Memory B cell (primary cell): Measurements from ENCODE around the gene PATJ.

Experiments used
- ATAC-seq: fragments of 150-1000 bp; cut with Tn5 transposase; 2 replicates; pipeline ENCODE4 v1.10.0; 2021; ENCODE audit warnings: low read depth, mild to moderate bottlenecking, moderate library complexity
- DNase-seq, 2 donors: peaks; one replicate each; pipeline ENCODE4 v3.0.0; 2022; ENCODE audit warnings: low spot score in 2 of 2
- H3K27ac Mint-ChIP-seq: one replicate; pipeline ENCODE4 v1.8.0; 2022; ENCODE audit warnings: mild to moderate bottlenecking, moderate library complexity, mixed read lengths
- H3K27me3 Mint-ChIP-seq: one replicate; pipeline ENCODE4 v1.8.0; 2022; ENCODE audit warnings: mixed read lengths
- H3K36me3 Mint-ChIP-seq: one replicate; pipeline ENCODE4 v1.8.0; 2022; ENCODE audit warnings: mild to moderate bottlenecking, mixed read lengths
- H3K4me1 Mint-ChIP-seq: one replicate; pipeline ENCODE4 v1.8.0; 2022; ENCODE audit warnings: mixed read lengths
- H3K4me3 Mint-ChIP-seq: one replicate; pipeline ENCODE4 v1.8.0; 2022; ENCODE audit warnings: mild to moderate bottlenecking, moderate library complexity, mixed read lengths
- H3K9me3 Mint-ChIP-seq: one replicate; pipeline ENCODE4 v1.8.0; 2022; ENCODE audit warnings: mixed read lengths

Gene PATJ

DNA sequence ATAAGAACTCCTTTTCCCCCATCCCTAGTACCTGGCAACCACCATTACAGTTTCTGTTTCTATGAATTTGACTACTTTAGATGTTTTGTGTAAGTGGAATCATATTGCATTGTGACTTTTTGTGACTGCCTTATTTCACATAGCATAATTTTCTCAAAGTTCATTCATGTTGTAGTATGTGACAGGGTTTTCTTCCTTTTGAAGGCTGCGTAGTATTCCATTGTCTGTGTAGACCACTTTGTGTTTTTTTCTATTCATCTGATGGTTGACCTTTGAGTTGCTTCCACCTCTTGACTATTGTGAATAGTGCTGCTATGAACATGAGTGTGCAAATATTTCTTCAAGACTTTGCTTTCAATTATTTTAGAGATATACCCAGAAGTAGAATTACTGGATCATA, 226.6 kb downstream of the PATJ start:
- no peak for ATAC-seq
- H3K4me3 Mint-ChIP-seq = no peak overlapping the region

DNA sequence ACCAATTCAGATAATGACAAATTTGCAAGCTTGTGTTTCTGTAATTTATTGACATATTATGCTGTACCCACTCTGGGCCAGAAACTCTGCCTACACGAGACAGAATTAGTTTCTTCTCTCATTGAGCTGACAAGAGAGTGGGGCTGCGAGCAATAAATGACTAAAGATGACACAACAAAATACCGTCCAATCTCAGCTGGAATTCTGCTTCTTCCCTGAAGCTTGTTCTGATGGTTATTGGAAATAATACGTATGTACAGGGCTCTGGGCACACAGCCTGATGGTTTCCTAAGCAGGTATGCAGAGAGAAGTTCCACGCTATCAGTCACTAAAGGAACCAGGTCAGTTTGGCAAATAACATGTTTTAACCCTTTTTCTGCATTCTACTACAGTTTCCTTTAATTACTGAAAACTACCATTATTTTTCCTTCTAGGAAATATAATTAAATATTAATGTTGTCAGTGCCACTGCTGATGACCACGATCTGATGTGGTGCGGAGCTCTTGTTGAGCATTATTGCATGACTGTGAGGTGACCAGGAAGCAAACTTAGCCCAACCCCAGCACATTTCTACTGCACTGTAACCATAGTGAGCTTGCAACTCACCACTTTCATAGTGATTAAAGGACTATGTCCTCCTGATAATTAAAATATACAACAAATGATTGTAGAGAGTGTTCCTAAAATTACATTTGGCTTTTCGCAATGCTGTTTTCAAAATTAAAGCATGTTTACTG, 231.0 kb downstream of the PATJ start:
- peaks cover 4% of the 10 kb centered on the region for H3K4me1 Mint-ChIP-seq
- no peak for DNase-seq
- H3K4me3 Mint-ChIP-seq = no peak overlapping the region
- no peaks in the 10 kb centered on the region for H3K27me3 Mint-ChIP-seq
- H3K9me3 Mint-ChIP-seq = no peaks in the 10 kb centered on the region
- H3K27ac Mint-ChIP-seq = no peak overlapping the region
- no peak for ATAC-seq
- peaks cover 20% of the 10 kb centered on the region for H3K36me3 Mint-ChIP-seq

More for the DNA sequence above, 226.6 kb downstream of the PATJ start:
- DNase-seq = no peak
- Mint-ChIP-seq H3K27me3 (no peaks in the 10 kb centered on the region), H3K4me1 (no peaks in the 10 kb centered on the region), H3K27ac (no peak overlapping the region), H3K9me3 (no peaks in the 10 kb centered on the region), H3K36me3 (peaks cover 18% of the 10 kb centered on the region)

DNA sequence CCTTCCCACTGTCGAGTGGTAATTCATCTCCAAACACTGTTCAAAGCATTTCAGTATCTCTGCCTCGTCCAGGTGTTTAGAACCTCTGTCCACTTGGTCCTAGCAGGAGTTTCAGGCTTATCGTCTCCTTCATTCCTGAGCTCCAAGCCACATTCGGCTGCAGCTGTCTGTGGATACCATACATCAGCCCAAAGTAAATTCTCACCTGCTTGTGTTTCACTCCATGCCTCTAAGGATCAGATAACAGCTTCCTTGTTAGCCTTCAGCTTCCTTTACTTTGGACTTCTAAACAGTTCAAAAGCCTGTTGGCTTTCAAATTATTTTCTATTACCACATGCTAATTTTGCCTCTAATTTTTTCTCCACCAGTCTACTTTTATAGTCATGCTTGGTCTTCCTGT, 233.4 kb downstream of the PATJ start:
- Mint-ChIP-seq H3K4me3 (no peak overlapping the region), H3K4me1 (peaks cover 4% of the 10 kb centered on the region), H3K27ac (no peak overlapping the region), H3K9me3 (no peaks in the 10 kb centered on the region), H3K27me3 (no peaks in the 10 kb centered on the region), H3K36me3 (peaks cover 13% of the 10 kb centered on the region)
- no peak for ATAC-seq
- no peak for DNase-seq

DNA sequence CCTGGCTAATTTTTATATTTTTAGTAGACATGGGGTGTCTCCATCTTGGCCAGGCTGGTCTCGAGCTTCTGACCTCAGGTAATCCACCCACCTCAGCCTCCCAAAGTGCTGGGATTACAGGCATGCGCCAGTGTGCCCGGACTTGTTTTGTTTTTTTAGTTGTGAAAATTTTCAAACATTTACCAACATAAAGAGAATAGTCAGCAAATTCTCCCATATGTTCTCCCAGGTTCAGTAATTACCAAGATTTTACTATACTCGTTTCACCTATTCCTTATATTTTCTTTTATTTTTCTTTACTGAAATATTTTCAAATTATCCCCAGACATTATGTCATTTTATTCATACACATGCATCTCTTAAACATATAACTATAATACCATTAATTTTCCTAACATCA, 234.3 kb downstream of the PATJ start:
- H3K9me3 Mint-ChIP-seq = no peaks in the 10 kb centered on the region
- H3K4me3 Mint-ChIP-seq = no peak overlapping the region
- no peak for DNase-seq
- H3K4me1 Mint-ChIP-seq = peaks cover 4% of the 10 kb centered on the region
- no peak overlapping the region for H3K27ac Mint-ChIP-seq
- H3K36me3 Mint-ChIP-seq = peaks cover 13% of the 10 kb centered on the region
- ATAC-seq = no peak
- H3K27me3 Mint-ChIP-seq = no peaks in the 10 kb centered on the region

DNA sequence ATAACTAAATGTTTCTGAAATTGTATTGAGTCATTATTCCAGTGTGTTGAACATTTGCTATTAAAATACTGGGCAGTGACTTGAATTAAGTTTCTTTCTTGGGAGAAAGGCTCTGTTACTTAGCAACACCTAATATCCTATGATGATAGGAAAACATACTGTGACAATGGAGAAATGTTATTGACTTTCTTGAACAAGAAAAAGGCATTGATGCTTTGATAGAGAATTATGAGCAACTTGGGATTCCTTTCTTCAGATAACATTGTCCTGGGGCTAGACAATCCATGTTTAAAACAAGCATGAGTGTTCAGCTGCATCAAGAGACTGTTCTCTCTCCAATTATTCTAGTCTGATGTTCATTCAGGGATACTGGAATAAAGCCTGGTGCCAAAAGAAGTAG, 236.5 kb downstream of the PATJ start:
- DNase-seq (no peak), ATAC-seq (no peak)
- H3K36me3 Mint-ChIP-seq = peaks cover 12% of the 10 kb centered on the region
- H3K27me3 Mint-ChIP-seq = no peaks in the 10 kb centered on the region
- H3K27ac Mint-ChIP-seq = no peak overlapping the region
- no peak overlapping the region for H3K4me3 Mint-ChIP-seq
- no peaks in the 10 kb centered on the region for H3K9me3 Mint-ChIP-seq
- H3K4me1 Mint-ChIP-seq = peaks cover 4% of the 10 kb centered on the region

DNA sequence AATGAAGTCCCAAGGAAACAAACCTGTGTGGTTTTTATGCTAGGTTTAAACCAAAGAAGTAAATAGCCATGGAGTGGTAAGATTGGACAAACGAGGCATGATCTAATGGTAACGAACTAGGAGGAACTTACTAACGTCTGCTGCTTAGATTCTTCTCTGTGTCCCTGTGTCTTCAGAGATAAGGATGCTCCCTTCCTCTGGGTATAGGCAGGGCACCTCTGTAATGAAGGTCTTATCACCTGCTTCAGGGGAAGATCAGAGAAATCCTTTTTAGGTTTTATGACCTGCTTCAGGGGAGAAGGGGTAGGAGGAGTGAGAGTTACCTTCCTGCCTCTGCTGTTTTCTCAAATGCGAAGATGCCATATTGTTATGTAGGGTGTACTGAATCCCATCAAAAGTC, 237.4 kb downstream of the PATJ start:
- DNase-seq (no peak), ATAC-seq (no peak)
- Mint-ChIP-seq H3K9me3 (no peaks in the 10 kb centered on the region), H3K36me3 (peaks cover 11% of the 10 kb centered on the region), H3K4me3 (no peak overlapping the region), H3K27ac (no peak overlapping the region), H3K4me1 (peaks cover 4% of the 10 kb centered on the region), H3K27me3 (no peaks in the 10 kb centered on the region)

DNA sequence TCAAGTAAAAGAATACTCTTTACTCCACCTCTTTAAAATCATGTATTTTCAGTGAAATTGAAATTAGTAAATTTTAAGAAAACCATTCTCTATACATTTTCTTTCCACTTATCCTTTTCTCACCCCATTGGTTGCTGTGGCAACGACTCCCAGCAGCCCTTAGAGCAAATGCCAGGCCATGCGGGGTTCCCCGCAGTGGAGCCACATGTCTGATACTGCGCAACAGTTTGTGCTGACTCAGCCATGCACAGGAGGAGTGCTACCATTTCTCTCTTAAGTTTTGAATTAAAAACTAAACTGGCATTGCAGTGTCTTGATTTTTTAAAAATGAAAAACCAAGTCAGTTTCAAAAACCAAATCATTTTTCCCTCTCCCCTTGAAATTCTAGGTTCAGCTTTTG, 238.3 kb downstream of the PATJ start:
- Mint-ChIP-seq H3K27ac (no peak overlapping the region), H3K9me3 (no peaks in the 10 kb centered on the region), H3K27me3 (no peaks in the 10 kb centered on the region), H3K36me3 (peaks cover 7% of the 10 kb centered on the region), H3K4me1 (peaks cover 4% of the 10 kb centered on the region), H3K4me3 (no peak overlapping the region)
- no peak for ATAC-seq
- no peak for DNase-seq

DNA sequence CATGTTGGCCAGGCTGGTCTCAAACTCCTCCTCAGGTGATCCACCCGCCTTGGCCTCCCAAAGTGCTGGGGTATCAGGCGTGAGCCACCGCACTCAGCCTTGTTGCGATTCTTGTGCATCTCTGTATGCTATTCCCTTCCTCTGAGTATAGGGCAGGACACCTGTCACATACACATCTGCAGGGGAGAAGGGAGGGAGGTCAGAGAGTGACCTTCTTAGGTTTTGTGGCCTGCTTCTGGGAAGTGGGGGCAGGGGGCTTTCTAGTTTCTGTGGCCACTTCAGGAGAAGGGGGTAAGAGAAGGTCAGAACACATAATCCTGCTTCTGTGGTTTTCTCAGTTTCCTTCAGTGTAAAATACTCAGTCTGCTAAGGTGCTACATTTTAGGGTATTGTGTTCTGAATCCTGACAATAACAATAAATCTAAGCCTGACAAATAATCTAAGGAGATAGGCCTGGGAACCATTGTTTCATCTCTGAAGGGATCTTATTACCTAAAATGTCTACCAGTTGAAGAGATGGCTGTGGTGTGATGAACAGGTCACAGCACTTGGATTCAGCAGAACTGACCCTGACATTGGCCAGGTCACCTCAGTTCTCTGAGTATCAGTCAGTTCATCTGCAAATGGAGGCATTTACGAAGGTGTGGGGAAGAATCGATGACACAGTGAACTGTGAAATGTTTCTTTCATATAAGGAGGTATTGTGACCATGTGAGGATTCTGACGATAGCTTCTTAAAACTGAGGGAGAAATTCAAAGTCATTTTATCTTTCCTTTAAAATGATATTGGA, 239.8 kb downstream of the PATJ start:
- ATAC-seq = no peak
- no peak for DNase-seq
- H3K36me3 Mint-ChIP-seq = peaks cover 4% of the 10 kb centered on the region
- H3K27ac Mint-ChIP-seq = no peak overlapping the region
- H3K4me3 Mint-ChIP-seq = no peak overlapping the region
- no peaks in the 10 kb centered on the region for H3K9me3 Mint-ChIP-seq
- H3K4me1 Mint-ChIP-seq = peaks cover 4% of the 10 kb centered on the region
- H3K27me3 Mint-ChIP-seq = no peaks in the 10 kb centered on the region

DNA sequence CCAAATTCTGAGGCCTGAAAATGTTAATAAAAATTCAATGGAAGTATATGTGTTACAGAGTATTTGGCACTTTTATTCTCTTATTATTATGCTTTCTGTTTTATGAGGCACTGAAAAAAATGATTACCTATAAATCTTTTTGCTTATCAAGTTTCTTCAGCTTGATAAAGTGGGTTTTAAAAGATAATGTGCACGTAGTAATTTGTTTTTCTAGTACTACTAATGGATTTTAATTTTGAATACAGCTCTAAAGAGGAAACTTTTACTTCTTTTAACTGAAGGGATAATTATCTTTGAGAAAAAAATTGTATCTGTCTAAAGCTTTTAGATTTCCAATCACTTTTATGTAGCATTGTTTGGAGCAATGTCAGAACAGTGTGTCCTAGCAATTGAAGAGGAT, 241.0 kb downstream of the PATJ start:
- Mint-ChIP-seq H3K4me1 (no peaks in the 10 kb centered on the region), H3K9me3 (no peaks in the 10 kb centered on the region), H3K36me3 (peaks cover 2% of the 10 kb centered on the region), H3K27me3 (no peaks in the 10 kb centered on the region), H3K4me3 (no peak overlapping the region), H3K27ac (no peak overlapping the region)
- DNase-seq (no peak), ATAC-seq (no peak)

DNA sequence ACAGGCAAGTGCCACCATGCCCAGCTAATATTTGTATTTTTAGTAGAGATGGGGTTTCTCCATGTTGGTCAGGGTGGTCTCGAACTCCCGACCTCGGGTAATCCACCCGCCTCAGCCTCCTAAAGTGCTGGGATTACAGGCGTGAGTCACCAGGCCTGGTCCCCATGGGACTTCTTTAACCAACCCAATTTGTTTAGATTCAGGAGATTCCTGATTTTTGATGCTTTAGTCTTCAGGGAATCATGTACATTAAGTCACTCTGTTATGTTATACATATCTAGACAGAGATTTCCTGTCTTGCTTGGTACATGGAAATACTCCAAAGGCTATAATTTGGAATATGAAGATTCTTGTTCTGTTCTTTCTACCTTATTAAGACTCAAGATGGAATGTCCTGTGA, 250.0 kb downstream of the PATJ start:
- H3K4me3 Mint-ChIP-seq = no peak overlapping the region
- DNase-seq = no peak
- H3K36me3 Mint-ChIP-seq = peaks cover 29% of the 10 kb centered on the region
- H3K27ac Mint-ChIP-seq = no peak overlapping the region
- no peak for ATAC-seq
- no peaks in the 10 kb centered on the region for H3K4me1 Mint-ChIP-seq
- no peaks in the 10 kb centered on the region for H3K27me3 Mint-ChIP-seq
- H3K9me3 Mint-ChIP-seq = no peaks in the 10 kb centered on the region

DNA sequence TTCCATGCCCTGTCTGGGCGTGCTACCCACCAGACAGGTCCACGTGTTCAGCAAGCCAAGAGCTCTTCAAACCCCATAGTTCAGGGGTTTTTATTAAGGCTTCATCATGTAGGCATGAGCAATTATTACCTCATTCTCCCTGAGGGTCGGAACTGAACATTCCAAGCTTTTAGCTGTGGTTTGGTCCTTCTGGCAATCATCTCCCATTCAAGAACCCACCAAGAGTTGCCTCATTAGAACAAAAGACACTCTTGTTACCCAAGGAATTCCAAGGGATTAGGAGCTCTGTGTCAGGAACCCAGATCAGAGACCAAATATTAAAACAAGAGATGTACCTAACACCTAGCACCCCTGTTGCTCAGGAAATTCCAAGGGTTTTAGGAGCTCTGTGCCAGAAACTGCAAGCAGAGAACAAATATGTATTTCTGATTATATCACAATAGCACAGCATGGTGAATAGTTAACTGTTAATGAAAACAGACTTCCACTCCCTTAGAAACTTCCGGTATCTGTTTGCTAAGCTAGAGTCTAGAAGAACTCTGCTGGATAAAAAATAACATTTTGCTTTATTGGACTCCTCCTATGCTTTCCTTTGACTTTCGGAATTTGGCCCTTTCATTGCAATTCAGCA, 251.2 kb downstream of the PATJ start:
- DNase-seq = no peak
- H3K27me3 Mint-ChIP-seq = no peaks in the 10 kb centered on the region
- no peak overlapping the region for H3K4me3 Mint-ChIP-seq
- H3K36me3 Mint-ChIP-seq = peaks cover 27% of the 10 kb centered on the region
- no peak overlapping the region for H3K27ac Mint-ChIP-seq
- H3K9me3 Mint-ChIP-seq = no peaks in the 10 kb centered on the region
- no peaks in the 10 kb centered on the region for H3K4me1 Mint-ChIP-seq
- ATAC-seq = no peak

DNA sequence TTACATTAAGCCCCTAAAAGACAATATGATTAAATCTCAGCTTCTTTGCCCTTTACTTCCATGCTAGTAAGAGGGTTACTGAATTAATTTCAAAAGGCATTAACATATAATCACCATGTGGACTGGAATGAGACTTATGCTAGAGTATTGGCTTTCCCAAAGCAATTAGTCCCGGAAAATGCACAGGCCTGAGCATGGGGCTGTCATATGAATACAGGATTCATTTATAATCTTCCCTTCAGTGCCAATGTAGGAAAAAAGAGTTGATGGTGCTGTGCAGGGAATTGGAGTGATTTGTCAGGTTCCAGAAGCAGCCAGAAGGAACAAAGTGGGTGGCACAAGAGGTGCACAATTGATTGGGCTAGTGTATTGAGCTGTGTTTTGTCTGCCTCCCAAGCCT, 253.4 kb downstream of the PATJ start:
- H3K9me3 Mint-ChIP-seq = no peaks in the 10 kb centered on the region
- no peaks in the 10 kb centered on the region for H3K4me1 Mint-ChIP-seq
- no peak overlapping the region for H3K4me3 Mint-ChIP-seq
- no peak overlapping the region for H3K27ac Mint-ChIP-seq
- ATAC-seq (no peak), DNase-seq (no peak)
- H3K27me3 Mint-ChIP-seq = no peaks in the 10 kb centered on the region
- H3K36me3 Mint-ChIP-seq = peaks cover 30% of the 10 kb centered on the region

DNA sequence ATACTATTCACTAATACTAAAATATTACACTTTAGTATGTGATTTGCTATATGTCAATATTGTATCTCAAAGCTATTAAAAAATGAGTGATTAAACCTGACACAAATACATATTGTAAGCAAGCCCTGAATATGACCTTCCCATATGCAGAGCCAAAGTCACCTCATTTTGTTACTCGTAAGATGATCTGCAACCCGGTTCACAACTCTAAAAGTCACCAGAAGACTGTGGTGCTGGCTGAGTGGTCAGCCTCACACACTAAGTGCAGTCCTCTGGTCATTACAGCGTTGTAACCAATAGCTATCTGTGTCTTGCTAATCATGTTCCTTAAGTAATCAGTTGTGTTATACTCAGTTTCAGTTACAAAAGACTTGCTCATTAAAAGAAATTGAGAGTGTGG, 254.8 kb downstream of the PATJ start:
- H3K4me1 Mint-ChIP-seq = no peaks in the 10 kb centered on the region
- DNase-seq (no peak), ATAC-seq (no peak)
- no peak overlapping the region for H3K27ac Mint-ChIP-seq
- H3K27me3 Mint-ChIP-seq = no peaks in the 10 kb centered on the region
- no peaks in the 10 kb centered on the region for H3K9me3 Mint-ChIP-seq
- H3K4me3 Mint-ChIP-seq = no peak overlapping the region
- peaks cover 21% of the 10 kb centered on the region for H3K36me3 Mint-ChIP-seq

DNA sequence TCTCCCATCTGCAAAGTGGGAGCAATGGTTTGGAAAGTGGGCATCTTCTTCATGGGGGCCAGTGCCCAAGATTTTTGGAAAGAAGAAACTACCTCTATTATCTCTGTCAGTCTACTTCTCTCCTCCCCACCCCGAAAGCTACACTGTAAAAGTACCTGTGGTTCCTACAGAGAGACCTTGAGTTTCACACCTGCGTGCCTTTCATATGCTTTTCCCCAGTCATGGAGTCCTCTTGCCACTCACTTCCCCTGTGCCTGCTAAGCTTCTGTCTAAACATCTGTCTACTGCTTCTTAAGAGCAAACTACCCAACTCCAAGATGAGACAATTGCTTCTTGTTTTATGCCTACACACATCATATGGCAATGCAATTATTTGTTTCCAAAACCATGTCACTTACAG, 261.5 kb downstream of the PATJ start:
- ATAC-seq (no peak), DNase-seq (no peak)
- Mint-ChIP-seq H3K27me3 (no peaks in the 10 kb centered on the region), H3K4me1 (peaks cover 3% of the 10 kb centered on the region), H3K36me3 (peaks cover 17% of the 10 kb centered on the region), H3K4me3 (no peak overlapping the region), H3K9me3 (no peaks in the 10 kb centered on the region), H3K27ac (no peak overlapping the region)
